NCI-H446 treated with DMSO at 0.1 percent for 48 hours (cell line): ENCODE results near the gene AKR1C3.
"Not testable (repeated sequence)": the region's sequence is repeated elsewhere in the genome, so short reads cannot be mapped to it uniquely, and the experiment has no call there.

Source experiments
- DNase-seq: peaks from one replicate; lab custom pipeline; 2025; lab: John Stamatoyannopoulos, UW

AKR1C3 gene

GRCh38 chr10:5094265-5095205, at the start of gene AKR1C3:
TSS of gene AKR1C3 (plus strand) at chr10:5094414. CDS start at chr10:5094445, 31 bp downstream.
- no peak for DNase-seq

GRCh38 chr10:5045095-5045494, 49.1 kb upstream of the AKR1C3 start:
- no peak for DNase-seq

- no peak for DNase-seq
Observed at GRCh38 chr10:5046410-5046809, 47.8 kb upstream of the AKR1C3 start.

- not testable (repeated sequence) for DNase-seq
Observed at GRCh38 chr10:5047055-5047454, 47.2 kb upstream of the AKR1C3 start.

- no peak for DNase-seq
Observed at GRCh38 chr10:5047912-5048628, 46.1 kb upstream of the AKR1C3 start.

GRCh38 chr10:5052951-5053500, 41.2 kb upstream of the AKR1C3 start:
- DNase-seq: not testable (repeated sequence)

- DNase-seq: not testable (repeated sequence)
Observed at GRCh38 chr10:5054831-5055230, 39.4 kb upstream of the AKR1C3 start.

GRCh38 chr10:5059267-5059666, 34.9 kb upstream of the AKR1C3 start:
- not testable (repeated sequence) for DNase-seq

- not testable (repeated sequence) for DNase-seq
Observed at GRCh38 chr10:5060791-5061190, 33.4 kb upstream of the AKR1C3 start.

GRCh38 chr10:5064656-5065055, 29.6 kb upstream of the AKR1C3 start:
- DNase-seq: no peak

GRCh38 chr10:5068274-5068984, 25.8 kb upstream of the AKR1C3 start:
- DNase-seq: no peak

- no peak for DNase-seq
Observed at GRCh38 chr10:5070648-5071410, 23.4 kb upstream of the AKR1C3 start.

GRCh38 chr10:5071411-5072198, 22.6 kb upstream of the AKR1C3 start:
- no peak for DNase-seq

GRCh38 chr10:5073659-5074058, 20.6 kb upstream of the AKR1C3 start:
- no peak for DNase-seq

GRCh38 chr10:5076615-5077014, 17.6 kb upstream of the AKR1C3 start:
- DNase-seq: no peak

- no peak for DNase-seq
Observed at GRCh38 chr10:5078547-5079180, 15.6 kb upstream of the AKR1C3 start.

GRCh38 chr10:5079306-5079830, 14.8 kb upstream of the AKR1C3 start:
- no peak for DNase-seq

- no peak for DNase-seq
Observed at GRCh38 chr10:5079836-5080235, 14.4 kb upstream of the AKR1C3 start.

- no peak for DNase-seq
Observed at GRCh38 chr10:5081091-5081490, 13.1 kb upstream of the AKR1C3 start.
